GM21825 (cell line): Measurements from ENCODE around the gene AGPAT3.

Source experiments
- ATAC-seq: cut with Tn5 transposase; IDR thresholded peaks from one replicate; pipeline ENCODE4 v1.9.1; 2021; ENCODE audit warnings: mild to moderate bottlenecking, moderate library complexity; ENCODE audit not compliant: unreplicated experiment

AGPAT3 gene

DNA sequence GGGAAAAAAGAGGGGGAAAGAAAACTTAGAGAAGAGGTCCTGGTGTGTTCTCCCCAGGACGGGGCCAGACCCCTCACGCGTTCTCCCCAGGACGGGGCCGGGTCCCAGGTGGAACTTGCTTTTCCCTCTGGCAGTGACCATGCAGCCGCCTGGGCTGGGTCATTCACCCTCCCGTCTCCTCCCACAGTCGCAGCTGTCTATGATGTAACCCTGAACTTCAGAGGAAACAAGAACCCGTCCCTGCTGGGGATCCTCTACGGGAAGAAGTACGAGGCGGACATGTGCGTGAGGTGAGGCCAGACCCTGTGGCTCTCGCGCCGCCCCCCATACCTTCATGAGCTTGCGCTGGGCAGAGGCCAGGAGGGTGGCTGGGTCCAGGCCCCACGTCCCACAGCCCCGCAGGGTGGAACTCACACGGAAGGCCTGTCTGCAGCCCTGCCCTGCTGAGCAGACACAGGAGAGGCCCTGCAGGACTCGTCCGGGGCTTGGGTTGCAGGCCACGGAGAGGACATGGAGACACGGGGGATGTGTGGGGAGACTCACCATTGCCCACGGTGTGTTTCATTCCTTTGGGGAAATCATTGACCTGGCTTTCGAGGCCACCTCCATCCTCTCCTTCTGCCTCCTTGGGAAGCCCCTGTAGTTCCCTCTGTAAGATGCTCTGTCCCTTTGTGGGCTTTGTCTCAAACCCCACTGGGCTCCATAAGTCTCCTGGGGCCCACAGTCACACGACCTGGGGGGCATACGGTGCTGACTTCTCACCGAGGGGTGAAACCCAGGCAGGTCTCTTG is 106.4 kb downstream of the AGPAT3 start:
- ATAC-seq: no peak

DNA sequence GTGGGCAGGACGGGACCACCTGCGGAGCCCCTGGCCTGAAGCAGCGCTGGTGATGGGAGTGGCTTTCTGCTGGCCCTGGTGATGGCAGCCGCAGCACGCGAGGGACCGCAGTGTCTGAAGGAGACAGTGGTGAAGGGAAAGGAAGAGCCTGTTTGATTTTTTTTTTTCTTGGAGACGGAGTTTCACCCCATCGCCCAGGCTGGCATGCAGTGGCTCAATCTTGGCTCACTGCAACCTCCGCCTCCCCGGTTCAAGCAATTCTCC is 106.9 kb downstream of the AGPAT3 start:
- no peak for ATAC-seq

DNA sequence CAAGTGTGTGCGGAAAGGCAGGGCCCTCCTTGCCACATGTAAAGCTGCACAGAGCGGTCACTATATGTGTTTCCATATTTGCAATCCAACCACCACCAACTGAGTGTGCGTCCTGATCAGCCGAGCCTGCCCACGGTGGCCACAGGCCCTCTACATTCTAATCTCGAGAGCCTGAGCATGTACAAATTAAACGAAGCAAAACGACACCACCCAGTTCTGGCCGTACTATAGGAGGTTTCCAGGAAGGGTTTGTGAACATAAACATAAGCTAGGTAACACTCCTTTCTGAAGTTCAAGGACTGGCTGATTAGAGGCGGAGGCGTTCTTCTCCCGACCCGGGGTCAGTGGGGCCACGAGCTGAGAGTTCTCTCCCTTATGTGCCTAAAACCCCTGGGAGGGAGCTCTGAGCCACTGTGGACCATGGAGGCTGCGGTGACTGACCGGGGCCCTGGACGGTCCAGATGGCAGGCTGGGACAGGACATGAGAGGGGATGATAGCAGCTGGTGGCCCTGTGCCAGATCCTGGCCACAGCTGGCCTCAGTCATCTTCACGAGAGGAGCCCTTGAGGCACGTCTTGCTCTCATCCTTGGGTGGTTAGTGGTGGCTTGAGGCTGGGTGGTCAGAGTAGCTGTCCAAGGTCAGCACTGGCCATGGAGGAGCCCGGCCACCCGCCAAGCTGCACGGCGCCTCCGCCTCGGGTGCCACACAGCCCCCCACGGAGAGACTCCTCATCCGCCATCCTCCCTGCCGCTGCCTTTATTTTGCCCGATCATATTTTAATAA is 108.0 kb downstream of the AGPAT3 start:
- no peak for ATAC-seq

DNA sequence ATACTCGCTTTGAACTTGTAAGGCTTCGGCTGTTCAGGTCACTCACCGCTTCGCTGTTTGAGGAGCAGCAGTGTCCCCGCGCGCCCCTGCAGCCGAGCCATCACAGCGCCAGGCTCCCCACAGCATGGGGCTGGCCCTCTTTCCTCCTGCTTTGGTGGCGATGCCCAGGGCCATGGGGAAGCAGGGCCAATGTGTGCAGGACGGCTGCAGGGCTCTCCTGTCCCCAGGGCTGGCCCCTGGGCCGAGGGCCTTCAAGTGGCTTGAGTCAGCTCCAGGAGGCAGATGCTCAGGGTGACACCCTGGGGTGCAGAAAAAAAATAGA is 108.6 kb downstream of the AGPAT3 start:
- ATAC-seq: no peak

DNA sequence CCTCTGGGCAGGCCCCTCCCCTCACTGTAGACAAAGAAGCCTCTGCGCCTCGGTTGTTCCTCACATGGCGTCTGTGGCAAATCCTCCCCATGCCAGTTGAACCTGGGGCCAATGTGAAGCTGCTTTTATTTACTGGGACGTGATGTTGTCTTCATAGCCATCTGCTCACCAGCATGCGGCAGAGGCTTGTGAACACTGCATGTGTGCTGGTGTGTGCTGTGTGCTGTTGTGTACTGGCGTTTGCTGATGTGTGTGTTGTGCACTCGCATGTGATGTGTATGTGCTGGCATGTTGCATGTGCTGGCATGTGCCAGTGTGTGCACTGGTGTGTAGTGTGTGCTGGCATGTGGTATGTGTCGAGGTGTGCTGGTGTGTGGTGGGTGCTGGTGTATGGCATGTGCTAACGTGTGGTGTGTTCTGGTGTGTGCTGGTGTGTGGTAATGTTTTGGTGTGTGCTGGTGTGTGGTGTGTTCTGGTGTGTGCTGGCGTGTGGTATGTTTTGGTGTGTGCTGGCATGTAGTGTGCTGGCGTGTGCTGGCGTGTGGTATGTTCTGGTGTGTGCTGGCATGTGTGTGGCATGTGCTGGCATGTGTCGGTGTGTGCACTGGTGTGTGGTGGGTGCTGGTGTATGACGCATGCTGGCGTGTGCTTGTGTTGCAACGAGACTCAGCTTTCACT is 109.9 kb downstream of the AGPAT3 start:
- ATAC-seq: no peak

DNA sequence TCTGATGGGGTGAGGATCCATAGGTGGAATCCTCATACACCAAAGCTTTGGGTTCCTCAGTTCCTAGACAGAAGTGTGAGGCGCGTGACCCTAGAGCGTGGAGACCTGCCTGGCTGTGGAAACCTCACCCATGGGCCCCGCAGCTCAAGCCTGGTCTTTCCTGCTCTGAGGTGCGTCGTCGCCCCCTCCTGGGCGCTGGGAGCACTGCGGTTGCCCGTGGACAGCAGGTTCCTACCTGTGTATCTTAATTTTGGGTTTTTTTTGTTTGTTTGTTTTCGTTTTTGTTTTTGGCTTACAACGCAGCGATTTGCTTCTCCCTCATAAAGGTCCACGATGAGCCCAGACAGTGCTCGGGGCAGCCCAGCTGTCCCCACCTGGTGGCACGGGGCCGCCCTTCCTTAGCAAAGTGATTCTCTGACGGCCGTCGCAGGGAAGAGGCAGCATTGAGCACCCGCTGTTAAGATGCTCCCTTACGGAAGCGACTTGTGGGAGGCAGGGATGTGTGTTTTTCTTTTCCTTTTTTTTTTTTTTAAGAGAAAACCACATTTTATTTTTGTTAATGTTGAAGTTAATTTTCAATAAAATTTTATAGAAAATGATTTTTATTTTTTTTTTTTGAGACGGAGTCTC is 110.6 kb downstream of the AGPAT3 start:
- no peak for ATAC-seq

DNA sequence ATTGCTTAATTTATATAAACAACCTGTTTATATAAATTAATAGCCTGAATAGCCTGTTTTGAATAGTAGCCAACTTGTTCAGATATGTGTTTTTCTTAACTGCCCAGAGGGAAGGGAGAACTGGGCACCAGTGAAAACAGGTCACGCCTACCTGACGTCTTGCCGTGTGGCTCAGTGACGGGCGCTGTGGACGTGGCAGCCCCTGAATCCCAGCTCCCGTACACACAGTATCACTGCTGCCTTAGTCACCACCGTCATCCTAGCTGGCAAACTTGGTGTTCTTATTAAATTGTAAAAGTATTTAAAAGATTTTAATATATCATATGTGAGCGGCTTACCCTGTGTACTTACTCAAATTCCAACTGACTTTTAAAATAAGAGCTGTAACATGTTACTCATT is 111.6 kb downstream of the AGPAT3 start:
- no peak for ATAC-seq

DNA sequence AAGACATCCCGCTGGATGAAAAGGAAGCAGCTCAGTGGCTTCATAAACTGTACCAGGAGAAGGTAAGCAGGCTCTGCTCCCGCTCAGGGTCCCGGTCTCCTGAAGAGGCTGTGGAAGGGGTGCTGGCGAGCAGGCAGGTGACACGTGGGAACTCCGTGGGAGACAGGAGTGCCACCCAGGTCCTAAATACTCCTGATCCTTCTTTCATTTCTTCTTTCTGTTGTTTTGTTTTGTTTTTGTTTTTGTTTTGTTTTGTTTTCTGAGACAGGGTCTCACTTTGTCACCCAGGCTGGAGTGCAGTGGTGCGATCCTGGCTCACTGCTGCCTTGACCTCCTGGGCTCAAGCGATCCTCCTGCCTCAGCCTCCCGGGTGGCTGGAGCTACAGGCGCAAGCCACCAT is 113.0 kb downstream of the AGPAT3 start:
- no peak for ATAC-seq

DNA sequence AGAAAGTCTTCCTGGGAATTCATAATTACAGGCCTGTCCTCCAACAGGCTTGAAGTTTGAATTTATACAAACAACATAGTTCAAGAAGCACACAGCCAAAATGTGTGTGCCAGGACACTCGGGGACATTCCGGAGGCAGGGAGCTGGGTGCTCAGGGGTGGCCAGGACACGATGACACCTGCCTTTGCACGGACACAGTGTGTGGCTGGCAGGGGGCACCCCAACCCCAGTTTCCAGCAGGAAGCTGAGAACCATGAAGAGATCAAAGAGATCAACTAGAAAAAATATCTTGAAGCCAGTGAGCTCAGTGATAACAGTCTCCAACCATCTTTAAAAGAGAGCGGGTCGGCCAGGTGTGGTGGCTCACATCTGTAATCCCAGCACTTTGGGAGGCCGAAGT is 114.6 kb downstream of the AGPAT3 start:
- no peak for ATAC-seq

DNA sequence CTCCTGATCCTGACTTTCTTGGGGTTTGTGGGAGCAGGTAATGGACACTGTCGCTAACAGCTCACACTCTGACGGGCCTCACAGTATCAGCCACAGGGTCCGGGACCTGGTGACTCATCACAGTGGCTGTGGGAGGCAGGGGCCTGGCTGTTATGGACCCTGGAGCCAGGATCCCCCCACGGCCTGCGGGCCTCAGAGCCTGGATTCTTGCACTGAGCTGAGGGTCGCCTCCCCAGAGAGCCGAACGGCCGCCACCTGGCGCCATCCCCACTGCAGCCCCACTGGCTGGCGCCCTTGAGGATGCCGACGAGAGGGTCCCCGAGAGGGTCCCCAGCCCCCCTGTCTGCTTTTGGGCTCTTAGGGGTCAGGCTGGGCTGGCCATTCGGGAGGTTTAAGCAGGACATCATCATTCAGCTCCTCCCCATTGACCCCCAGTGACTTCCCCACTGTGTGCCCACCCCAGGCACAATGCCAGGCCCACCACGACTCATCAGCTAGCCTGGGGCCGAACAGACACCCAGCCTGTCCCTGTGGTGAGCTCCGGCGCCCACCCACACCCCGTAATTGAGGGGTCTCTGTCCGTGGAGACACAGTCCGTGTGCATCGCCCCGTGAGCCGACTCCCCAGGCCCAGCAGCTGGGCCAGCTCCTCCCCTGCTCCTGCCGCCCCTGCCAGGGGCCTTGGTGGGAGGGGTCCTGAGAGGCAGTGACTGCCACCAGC is 116.3 kb downstream of the AGPAT3 start:
- ATAC-seq: no peak

DNA sequence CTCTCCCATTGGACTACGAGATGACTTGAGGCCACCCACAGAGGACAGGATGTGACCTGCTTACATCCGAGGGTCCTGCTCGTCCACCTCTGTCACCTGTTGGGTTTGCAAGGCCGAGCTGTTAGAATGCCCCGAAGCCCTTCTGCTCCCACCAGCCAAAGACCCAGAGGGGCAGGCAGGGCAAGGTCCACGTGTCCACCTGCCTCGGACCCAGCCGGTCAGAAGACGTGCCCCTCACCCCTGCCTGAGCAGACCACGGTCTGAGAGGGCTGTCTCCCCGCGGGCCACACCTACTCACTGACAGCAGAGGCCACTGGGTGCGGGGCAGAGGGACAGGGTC is 116.8 kb downstream of the AGPAT3 start:
- ATAC-seq: no peak

DNA sequence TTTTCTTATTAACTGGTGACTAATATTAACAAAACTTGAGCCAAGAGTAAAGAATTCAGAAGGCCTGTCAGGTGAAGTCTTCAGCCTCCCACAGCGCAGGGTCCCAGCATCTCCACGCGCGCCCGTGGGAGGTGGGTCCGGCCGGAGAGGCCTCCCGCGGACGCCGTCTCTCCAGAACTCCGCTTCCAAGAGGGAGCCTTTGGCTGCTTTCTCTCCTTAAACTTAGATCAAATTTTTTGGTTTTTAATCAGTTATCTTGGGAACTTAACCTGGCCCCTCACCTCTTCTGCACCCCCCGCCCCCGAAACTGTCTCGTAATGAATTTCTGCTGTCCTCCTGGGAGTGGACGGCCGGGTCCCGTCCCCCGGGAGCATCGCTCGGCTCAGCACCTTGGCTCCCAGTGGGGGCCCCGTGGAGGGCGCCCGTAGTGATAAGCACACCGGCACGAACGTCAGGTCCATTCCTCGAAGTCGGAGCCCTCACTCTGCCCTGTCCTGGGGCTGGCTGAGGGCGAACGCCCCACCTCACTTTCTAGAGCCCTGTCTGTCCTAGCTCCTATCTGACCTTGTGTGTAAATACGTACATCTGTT is 117.6 kb downstream of the AGPAT3 start:
- ATAC-seq: no peak

DNA sequence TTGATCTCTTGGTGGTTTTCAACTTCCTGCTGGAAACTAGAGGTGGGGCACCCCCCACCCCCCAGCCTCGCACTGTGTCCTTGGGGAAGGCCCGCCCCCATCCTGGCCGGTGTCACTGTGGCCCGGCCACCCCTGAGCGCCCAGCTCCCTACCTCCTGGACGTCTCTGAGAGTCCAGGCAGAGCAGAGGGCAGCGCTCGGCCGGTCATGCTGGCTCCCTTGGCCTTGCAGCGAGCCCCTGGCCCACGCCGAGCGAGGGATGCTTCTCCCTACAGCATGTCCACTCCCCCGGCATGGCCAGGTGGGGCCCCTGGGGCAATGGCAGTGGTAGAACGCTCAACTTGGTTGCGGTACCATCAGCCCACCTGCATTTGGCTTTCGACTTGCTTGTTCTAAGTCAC is 118.4 kb downstream of the AGPAT3 start:
- no peak for ATAC-seq

DNA sequence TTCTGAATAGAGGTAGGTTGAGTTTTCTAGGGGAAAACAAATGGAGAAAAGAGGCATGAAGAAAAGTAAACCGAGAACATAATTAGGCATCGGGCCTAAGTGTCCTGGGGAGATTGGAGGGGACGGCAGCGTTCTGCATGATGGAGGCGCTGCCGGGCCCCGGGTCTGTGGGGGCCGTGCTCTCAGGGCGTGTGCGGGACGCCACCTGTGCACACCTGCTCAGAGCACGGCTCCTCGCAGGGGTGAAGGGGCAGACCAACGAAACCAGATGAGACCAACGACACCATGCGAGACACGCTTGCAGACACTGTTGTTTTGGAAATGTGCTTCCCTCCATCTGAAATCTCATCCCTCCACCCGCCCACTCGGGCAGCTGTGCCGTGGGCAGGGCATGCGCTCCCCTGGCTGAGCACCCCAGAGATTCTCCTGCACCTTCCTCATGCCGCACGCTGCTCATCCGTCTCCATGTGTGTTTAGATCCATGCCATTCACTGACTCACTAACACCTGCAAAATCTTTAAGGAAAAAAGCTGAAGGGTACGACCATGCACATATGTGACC is 118.9 kb downstream of the AGPAT3 start:
- no peak for ATAC-seq

DNA sequence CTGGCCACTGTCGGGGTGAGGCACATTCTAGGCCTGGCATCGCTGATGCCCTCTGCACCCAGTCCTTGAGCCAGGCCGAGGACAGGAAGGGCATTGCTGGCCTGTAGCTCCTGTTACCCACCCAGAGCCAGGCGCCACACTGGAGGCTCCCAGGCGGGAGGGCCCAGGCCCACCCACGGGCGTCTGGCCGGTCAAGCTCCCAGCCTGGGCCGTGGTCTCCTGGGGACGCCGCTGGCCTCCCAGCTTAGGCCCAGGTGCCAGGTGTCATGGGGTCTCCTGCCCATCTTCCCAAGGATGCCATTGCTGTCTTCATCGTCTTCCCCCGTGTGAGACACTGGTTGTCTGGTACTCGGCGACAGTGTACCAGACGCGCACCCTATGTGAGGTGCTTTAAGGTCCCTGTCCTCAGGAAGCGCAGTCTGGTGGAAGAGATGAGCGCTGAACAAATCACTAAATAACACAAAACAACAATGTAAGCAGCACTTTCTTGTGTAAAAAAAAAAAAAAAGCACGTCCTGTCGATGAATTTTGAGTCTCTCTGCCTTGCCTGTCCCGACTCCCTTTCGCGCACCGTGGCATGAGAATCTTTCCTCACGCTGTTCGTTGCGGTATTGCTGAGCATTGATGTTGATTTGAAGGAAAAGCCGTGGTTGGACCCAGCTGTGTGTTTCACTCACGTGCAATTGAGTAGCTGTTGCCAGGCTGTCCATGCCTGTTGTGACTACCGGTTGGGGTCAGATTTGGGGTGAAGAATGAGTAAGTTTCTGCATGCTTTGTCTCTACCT is 120.1 kb downstream of the AGPAT3 start:
- no peak for ATAC-seq

DNA sequence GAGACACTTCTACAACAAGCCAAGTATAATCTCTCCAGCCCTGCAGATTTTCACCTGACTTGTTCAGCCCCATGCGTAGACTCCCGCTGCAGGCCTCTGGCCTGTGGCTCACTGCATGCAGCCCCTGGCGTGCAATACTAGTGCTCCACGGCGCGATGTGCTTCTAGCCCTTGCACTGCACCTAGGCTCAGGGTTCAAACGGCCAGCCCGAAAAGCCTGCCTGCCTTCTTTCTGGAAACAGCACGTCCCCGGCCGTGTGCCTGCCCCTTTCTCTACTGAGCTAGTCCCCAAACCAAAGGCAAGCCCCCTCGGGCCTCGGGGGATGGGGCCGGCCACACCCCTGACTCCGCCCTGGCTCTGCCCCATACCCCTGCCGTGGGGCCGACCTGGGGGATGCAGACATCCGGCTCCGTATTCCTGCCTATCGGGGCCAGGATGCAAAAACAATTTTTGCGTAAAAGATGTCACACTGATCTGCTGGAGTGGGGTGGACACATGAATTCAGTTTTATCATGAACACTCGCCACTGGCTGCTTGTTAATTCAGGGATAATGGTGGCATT is 120.7 kb downstream of the AGPAT3 start:
- no peak for ATAC-seq

DNA sequence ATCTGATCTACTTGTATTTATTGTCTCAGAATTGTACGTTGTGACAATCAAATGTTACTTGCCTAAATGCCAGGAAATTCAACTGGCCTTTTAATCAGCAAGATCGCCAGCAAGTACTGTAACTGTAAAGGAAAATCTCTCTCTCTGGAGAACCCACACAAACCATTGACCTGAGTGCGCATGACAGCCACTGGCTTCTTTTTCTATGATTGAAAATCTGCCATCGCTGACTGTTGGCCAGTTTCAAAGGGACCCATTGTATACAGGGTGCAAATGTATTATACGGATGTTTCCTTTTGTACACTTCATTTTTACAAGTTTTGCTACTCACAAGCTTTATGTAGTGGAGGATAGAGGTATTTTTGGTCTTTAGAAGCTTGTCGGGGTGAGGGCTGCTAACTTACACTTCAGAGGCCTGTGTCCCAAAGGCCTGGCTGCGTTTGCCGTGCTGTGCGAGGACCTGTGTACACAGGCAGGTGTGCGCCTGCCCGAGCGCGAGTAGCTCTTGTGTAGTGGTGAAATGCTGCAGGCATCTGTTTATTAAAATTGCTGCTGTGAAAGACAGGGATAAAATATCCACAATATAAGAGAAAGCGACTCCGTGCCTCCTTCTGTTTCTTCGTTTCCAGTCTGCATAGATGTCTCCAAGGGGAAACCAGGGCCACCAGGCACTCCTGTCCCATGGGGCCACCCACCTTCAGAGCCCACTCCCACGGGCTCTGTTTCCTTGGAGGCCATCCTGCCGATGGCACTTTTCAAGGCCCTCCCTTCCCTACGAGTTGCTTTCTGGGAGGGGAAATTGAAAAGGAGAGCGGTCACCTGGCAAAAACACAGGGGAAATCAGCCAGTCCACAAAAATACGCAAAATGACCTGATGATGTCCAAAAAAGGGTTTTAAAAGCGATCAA is 121.8 kb downstream of the AGPAT3 start:
- ATAC-seq: no peak

DNA sequence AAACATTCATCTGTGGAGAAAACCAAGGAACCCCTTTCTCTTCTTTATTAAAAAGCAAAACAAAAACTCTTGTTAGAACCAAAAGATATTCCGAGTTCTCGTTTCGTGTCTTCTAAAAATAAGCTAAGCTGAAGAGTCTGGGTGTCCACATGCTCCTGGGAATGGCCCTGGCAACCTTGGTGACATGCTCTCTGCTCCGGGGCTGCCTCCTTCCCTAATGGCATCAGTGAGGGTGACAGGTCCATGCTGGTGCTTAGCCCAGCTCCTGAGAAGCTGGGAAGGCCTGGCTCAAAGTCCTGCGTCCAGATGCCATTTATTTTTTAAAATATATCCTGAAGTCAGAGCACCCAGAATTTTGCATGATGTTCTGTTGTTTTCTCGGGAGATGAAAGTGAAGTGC is 122.5 kb downstream of the AGPAT3 start:
- no peak for ATAC-seq
